Uterus (tissue), 2 donors: ENCODE results near the gene KCNQ1.

ENCODE experiments used
- CTCF ChIP-seq, 4 experiments: fragments of 200-600 bp in 2 of 4; fragments of 450-650 bp in 2 of 4; sonication (generic) in 2 of 4; IDR thresholded peaks; one replicate each; pipeline ENCODE4 v1.5.1; 2016 to 2019; ENCODE audit warnings: antibody characterized with exemption in 4 of 4, mild to moderate bottlenecking in 2 of 4, moderate library complexity in 1 of 4
- POLR2A ChIP-seq, 2 donors: fragments of 450-650 bp; IDR thresholded peaks; one replicate each; pipeline ENCODE4 v1.6.1; 2016; ENCODE audit warnings: antibody characterized with exemption in 2 of 2, mild to moderate bottlenecking in 1 of 2, moderate library complexity in 1 of 2

GRCh38 chr11:2736577-2737225 is 291.9 kb downstream of the KCNQ1 start:
- no peak for TF ChIP-seq POLR2A (IDR thresholded peaks at IDR 0.05)
- TF ChIP-seq CTCF (IDR thresholded peaks at IDR 0.05) = no peak
